ENCODE results near the gene FRMD1. TPM values are rescaled to one million over a fixed set of nuclear protein-coding genes. Genes with fewer than 3 reads are reported as not detected.

Gene FRMD1
- total RNA-seq, 1 donor from 2014 or later, result not detected

Other genes with a start within 250 kb of the FRMD1 start
- gene KIF25, start 81.5 kb downstream of the FRMD1 start, total RNA-seq, result 0.25 TPM
- 1.7 TPM for gene DACT2, start 240.6 kb upstream of the FRMD1 start, total RNA-seq